Activated CD4-positive, alpha-beta T cell treated with anti-CD3 and anti-CD28 coated beads for 48 hours (primary cell): ENCODE data around the gene STK40.

Source experiments
- DNase-seq: peaks from one replicate; pipeline ENCODE4 v3.0.0-alpha.2; 2020

STK40 gene

GRCh38 chr1:36369061-36369861 lies 16.5 kb downstream of the STK40 start:
- peak; percentile 91 for DNase-seq

- no peak for DNase-seq
Measured at GRCh38 chr1:36367798-36368197, 17.9 kb downstream of the STK40 start.

DNA sequence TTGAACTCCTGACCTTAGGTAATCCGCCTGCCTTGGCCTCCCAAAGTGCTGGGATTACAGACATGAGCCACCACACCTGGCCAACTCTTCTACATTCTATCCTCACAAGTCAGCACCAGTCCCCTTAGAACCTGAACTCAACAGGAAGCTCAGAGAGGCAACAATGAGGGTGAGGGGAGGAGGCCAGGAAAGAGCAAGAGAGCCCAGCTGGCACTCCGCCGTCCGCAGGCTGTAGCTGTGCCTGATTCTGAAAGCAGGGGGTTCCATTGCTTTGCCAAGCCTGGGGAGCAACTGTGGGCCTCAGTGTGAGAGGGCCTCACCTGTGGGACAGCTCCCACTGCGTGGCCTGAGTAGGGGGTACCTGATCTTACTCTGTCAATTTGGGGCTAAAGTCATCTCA lies 18.7 kb downstream of the STK40 start:
- no peak for DNase-seq

DNA sequence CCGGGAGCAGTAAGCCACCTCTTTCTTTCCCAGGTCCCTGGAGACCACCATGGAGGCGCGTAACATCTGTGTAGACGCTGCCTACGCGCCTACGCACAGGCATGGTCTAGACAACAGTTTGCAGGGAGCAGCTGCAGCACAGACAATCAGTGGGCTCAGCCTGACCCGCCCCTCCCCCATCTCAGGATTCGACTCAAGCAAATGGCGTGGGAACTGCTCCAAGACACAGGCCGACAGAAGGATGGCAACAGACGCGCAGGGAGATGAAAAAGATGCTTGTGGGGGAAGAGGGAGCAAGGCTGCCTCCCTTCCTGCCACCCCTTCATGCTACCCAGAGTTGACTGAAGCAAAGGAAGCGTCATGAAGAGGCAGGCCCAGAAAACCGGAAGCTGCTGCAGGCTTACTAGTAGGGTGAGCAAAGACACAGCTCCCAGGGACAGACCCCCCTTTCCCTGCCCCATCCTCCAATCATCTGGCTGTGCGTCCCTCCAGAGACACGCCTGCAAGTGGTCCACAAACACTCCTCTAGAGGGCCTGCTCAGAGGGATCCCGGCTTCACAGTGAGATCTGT lies 19.5 kb downstream of the STK40 start:
- DNase-seq: peak; percentile 54

DNA sequence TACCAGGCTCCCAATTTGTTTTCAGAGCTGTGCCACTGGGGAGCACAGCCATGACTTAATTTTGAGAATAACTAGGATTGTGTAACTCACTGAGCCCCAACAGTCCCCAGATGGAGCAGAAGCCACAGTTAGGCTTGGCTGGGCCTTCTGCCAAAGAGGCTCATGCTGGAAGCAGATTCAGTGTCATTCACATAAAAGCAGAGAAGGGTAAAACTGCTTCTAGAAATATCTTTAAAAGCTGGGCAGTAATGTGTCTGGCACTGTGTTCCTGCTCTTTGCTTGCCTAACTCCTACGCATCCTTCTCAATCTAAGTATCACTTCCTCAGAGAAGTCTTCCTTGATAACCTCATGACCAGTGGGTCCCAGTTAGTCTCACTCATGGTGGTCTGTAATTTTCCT lies 20.3 kb downstream of the STK40 start:
- DNase-seq: no peak

- peak; percentile 43 for DNase-seq
Measured at GRCh38 chr1:36359911-36360550, 25.7 kb downstream of the STK40 start.

GRCh38 chr1:36359383-36359782 lies 26.3 kb downstream of the STK40 start:
- DNase-seq: no peak

DNA sequence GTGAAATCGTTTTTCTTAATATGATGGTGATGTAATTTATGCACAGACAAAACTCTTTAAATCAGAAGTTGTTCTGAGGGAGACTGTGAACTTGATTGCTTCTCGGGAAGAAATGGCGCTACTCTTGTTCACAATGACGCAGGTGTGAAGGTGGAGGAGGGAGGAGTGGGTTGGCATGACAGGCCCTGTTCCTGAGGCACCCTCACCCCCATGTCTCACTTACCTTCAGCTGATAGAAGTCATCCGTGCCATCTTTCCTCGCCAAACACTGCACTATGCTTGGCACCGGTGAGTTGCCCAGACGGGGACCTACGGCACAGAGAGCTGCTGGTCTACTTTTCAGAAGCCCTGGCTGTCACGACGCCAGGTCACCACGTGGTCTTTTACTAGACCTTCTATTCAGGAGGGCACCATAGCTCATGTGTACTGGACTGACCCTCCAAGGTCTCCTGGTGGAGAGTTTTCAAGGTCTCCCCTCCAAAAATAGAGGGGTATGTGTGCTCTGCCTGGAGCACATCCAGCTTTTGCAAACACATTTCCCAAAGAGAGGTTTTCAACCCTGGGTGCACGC lies 27.1 kb downstream of the STK40 start:
- no peak for DNase-seq

GRCh38 chr1:36355811-36356210 lies 29.9 kb downstream of the STK40 start:
- no peak for DNase-seq

DNA sequence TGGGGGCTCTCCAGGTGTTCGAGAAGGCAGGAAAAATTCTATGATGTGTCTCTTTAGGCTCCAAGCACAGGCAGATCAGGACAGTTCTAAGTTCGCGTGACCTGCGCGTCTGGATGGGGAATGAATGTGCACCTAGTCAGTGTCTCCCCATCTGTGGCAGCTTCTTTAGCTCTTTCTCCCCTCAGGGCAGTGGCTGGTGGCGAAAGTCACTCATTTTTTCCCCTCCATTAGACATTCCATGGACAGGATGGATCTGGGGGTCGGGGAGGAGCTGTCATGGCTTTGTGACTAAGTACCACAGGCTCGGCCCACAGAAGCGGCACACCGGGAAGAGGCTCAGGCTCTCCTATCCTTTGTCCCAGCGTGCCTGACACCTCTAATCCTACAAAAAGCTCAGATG lies 31.2 kb downstream of the STK40 start:
- no peak for DNase-seq

DNA sequence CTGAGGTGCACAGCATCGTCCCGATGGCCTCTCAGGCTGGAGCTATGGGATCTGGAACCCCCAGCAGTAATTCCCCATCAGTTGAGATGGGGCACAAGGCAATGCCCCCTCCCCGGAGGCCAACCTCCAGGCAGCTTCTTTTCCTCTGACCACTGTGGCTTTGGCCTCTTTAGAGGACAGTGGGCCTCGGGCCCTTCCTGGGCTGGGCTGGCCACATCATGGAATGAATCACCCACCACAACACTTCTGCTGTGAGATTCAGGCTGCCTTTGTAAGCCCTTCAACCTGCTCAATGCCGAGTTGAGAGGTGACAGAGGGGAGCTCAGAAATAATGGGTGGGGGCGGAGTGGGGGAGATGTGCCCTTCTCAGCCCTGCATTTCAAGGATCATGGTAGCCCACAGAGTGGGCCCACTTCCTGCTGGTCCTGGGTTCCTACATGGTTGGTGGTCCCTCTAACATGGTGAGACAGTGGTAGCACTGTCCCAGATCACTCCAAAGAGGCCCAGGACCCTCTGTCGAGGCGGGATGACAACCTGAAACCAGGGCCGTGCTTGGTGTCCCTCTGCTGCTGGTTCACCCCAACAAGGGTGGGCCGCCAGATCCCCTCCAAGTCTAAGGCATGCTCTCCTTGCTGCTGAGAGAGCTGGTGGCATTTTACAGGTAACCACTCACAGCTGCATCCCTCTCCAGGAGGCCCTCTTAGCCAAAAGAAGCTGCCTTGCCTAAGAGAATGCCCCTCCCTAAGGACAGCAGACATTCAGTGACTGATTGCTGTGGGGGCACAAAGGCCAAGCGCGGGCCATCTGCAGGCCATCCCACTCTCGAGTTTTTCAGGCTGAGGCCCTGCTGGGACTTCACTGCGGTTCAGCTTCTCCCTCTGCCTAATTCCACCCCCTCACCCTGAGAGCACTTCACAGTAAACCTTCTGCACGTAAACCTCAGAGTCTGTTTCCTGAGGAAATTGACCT lies 32.5 kb downstream of the STK40 start:
- no peak for DNase-seq

DNA sequence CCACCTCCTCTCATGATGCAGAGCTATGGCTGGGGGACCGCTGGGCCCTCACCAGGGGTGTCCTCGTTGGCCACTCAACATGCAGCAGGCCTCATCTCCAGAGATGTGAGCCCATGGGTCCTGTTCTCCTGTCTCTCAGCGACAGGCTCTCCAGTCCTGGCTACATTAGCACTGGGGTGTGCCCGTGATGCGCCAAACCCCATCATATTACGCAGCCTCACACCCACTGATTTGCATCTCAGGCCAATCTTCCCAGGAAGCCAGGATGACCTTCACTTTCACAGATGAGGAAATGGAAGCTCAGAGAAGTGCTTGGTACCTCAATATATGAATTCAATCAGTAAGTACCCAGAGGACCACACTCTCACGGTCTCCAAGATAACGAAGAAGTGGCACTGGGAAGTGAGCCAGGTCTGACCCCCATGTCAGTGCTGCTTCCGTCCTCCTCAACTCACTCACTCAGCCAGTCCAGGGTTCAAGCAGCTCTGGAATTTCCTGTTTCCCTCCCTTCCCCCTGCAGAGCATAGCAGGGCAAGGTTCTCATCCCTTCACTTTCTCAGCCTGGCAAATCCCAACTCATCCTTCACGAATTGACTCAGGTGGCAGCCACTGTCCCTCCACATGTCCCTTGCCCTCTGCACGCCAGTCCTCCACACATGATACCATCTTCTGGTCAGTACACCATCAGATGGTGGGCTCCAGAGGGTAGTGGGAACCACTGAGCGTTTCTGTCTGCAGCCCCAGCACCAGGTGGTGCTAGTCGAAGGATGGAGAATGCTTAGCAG lies 33.4 kb downstream of the STK40 start:
- no peak for DNase-seq

DNA sequence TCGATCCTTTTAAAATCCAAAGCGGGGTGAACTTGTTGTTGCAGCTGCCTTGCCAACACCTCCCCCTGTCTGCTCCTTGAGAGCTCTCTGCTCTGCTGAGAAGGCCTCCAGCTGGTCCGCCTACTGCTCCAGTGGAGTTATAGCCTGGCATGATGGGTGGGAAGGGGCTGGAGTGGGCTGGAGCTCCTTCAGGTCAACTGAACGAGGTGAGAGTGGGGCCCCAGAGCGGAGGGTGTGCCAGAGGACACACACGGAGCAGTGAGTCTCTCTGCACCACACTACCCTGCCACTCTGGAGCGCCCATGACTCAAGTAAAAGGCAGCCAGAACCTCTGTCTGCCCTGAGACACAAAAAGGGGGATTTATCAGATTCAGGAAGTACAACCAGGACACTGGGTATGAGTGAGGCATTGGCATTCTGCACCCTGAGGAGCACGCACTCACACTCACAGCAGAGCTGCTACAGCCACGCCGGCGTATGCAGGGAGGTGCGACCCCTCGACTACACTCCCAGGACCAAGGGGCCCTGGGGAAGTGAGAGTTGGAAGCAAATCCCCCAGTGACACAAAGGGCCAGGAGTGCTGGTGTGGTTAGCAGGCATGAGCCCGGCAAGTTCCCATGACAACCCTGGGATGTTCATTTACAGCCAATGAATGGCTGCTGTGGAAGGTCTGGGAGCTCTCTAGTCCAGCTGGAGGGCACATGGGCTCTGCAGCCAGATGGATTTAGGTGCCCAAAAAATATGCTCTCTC lies 34.3 kb downstream of the STK40 start:
- DNase-seq: no peak

GRCh38 chr1:36350659-36351226 lies 35.0 kb downstream of the STK40 start:
- peak; percentile 66 for DNase-seq

DNA sequence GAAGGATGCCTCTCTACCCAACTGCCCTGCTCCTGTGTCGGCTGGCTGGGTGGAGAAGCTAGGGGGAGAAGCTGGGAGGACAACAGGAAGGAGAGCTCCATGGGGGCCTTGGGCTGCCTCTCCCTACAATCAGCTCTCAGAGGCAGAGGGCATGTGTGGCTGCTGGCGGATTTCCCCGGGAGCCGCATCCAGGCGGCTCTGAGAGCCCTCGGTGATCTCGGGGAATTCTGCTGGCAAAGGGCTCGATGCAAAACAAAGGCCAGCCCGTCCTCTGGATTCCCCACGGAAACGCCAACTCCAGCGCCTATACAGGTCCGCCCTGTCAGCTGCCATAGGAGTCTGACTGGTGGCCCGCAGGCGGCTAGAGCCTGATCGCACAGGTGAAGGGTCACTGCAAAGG lies 35.9 kb downstream of the STK40 start:
- no peak for DNase-seq

- peak; percentile 52 for DNase-seq
Measured at GRCh38 chr1:36349241-36349671, 36.5 kb downstream of the STK40 start.

GRCh38 chr1:36346741-36347370 lies 38.9 kb downstream of the STK40 start:
- no peak for DNase-seq

- no peak for DNase-seq
Measured at GRCh38 chr1:36345353-36345752, 40.4 kb downstream of the STK40 start.

DNA sequence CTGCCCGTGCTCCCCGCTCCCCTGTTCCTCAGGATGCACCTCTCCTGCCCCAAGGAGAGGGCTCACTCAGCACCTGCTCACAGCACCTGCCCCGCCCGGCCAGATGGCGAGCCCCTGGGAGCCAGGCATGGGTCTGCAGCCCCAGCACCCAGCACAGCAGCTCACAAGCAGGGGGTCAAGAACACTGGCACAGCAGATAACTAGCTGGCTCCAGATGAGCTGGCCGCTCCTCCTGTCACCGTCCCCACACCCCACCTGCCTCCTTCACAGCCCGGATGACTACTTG lies 41.4 kb downstream of the STK40 start:
- no peak for DNase-seq

DNA sequence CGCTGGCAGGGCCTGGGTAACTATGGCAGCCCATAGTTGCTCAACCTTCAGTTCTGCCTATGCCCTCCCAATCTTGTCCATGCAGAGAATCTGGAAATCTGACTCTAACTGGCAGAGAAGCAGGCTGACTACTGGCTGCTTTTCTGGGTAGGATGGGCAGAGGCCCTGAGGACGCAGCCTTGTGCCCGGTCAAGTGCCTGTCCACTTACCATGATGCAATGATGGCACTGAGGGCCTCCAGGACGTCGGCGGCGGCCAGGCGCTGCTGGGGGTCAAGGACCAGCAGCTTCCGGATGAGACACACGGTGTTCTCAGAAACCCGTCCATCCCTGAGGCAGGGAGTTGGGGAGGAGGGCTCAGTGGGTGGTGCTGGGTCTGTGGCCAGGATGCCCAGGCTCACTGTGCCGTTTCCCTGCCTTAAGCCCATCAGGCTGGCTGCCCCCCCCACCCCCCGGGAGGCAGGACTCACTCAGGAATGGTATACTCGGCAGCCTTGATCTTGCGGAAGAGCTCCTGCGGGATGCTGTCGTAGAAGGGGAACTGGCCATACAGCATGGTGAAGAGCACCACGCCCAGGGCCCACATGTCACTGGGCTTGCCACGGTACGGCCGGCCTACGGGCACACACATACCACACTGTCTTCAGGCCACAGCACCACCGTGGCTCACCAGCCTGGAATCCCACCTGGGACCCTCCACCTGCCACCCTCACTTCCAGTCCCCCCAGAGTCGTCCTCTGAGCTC lies 41.9 kb downstream of the STK40 start:
- no peak for DNase-seq
